Measurements from ENCODE around the gene BCL6B. TPM values are rescaled to one million over a fixed set of nuclear protein-coding genes. Genes with fewer than 3 reads are reported as not detected.

The BCL6B gene
- total RNA-seq, 1 donor from 2014 or later = not detected

DNA sequence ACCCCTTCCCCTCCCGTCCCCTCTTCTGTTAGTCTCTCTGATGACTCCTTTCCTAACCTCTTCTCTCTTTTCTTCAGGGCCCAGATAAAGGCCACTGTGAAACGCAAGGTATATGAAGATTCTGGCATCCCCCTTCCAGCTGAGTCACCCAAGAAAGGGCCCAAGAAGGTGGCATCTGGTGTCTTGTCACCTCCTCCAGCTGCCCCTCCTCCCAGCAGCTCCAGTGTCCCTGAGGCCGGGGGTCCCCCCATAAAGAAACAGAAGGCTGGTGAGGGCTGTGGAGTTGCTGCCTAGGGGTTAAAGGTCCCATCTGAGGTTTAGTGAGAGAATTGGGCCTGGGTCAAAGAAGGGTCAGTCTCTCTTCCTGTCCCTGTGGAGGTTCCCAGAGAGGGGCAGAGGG lies 6.4 kb upstream of the BCL6B start:
- Histone ChIP-seq H3K36me3 (ENCODE audit: insufficient read depth, low read length) (no peaks in the 10 kb centered on the region), H3K9me3 (ENCODE audit: insufficient read depth, low read depth, low read length) (no peaks in the 10 kb centered on the region), H3K9ac (ENCODE audit: low read length) (no peak overlapping the region), H2AFZ (ENCODE audit: low read depth, low read length) (no peak overlapping the region), H3K27ac (ENCODE audit: low read depth, low read length) (no peak overlapping the region), H3K79me2 (ENCODE audit: insufficient read depth, low read length) (peaks cover 25% of the 10 kb centered on the region), H3K27me3 (ENCODE audit: insufficient read depth, low read length) (no peaks in the 10 kb centered on the region), H3K4me2 (ENCODE audit: low read length) (no peak overlapping the region), H3K4me1 (ENCODE audit: insufficient read depth, low read length) (peaks cover 31% of the 10 kb centered on the region), H3K4me3 (ENCODE audit: insufficient read depth, low read depth, low read length) (no peak overlapping the region), H4K20me1 (ENCODE audit: insufficient read depth, low read length) (no peaks in the 10 kb centered on the region)
- Mint-ChIP-seq H3K9me3 (ENCODE audit: unreplicated experiment) (no peaks in the 10 kb centered on the region), H3K27ac (ENCODE audit: unreplicated experiment) (peak overlapping the region; percentile 69), H3K36me3 (ENCODE audit: low read depth, unreplicated experiment) (peaks cover 4% of the 10 kb centered on the region), H3K4me1 (ENCODE audit: low read depth, unreplicated experiment) (peaks cover 24% of the 10 kb centered on the region), H3K4me3 (ENCODE audit: unreplicated experiment) (no peak overlapping the region), H3K27me3 (ENCODE audit: low read depth, unreplicated experiment) (peaks cover 9% of the 10 kb centered on the region)
- FAIRE-seq (no peak), DNase-seq (ENCODE audit: low read depth) (no peak)
- no peak for TF ChIP-seq EZH2 (IDR thresholded peaks at IDR 0.05; ENCODE audit: insufficient read depth, low read length)
- TF ChIP-seq, protein P1, sequence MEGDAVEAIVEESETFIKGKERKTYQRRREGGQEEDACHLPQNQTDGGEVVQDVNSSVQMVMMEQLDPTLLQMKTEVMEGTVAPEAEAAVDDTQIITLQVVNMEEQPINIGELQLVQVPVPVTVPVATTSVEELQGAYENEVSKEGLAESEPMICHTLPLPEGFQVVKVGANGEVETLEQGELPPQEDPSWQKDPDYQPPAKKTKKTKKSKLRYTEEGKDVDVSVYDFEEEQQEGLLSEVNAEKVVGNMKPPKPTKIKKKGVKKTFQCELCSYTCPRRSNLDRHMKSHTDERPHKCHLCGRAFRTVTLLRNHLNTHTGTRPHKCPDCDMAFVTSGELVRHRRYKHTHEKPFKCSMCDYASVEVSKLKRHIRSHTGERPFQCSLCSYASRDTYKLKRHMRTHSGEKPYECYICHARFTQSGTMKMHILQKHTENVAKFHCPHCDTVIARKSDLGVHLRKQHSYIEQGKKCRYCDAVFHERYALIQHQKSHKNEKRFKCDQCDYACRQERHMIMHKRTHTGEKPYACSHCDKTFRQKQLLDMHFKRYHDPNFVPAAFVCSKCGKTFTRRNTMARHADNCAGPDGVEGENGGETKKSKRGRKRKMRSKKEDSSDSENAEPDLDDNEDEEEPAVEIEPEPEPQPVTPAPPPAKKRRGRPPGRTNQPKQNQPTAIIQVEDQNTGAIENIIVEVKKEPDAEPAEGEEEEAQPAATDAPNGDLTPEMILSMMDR (IDR thresholded peaks at IDR 0.05; ENCODE audit: insufficient read depth, low read depth, low read length) = no peak

DNA sequence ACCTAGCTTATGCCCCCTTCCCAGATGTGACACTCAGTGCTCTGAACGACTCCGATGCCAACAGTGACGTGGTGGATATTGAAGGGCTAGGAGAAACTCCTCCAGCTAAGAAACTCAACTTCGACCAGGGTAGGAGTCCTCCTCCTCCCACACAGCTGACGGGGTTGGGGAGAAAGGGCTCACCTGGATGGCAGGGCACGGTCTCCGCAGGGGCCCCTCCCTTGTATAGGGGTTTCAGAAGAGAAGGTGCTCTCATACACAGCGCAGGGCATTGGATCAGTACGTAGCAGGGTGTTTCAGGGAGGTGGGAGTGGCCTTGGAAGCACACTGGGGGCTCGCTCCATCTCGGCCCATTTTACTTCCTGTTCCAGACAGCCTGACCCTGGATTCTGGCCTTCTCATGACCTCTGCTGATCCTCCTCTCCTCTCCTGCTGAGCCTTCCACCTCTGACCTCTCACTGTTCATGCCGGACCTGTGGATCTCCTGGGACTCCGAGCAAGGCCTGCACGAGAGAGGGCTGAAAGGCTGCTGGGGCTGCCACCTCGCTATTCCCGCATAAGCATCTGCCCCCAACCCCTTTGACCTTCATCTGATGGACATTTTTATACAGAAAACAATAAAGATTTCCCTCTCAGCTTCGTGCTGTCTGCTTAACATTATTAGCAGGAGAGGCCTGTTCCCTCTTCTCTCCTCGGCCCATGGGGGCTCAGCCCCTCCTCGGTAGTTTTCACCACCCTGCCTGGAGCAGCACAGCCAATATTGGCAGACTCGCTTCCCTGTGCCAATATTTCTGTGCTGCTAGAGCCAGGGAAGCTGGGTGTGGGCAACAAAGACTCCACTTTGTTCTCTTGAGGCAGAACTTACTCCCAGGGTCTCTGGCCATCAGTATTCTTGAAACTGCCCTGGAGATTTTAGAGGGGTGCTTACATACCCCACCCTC lies 5.7 kb upstream of the BCL6B start:
- Histone ChIP-seq H3K27me3 (ENCODE audit: insufficient read depth, low read length) (no peaks in the 10 kb centered on the region), H3K36me3 (ENCODE audit: insufficient read depth, low read length) (no peaks in the 10 kb centered on the region), H4K20me1 (ENCODE audit: insufficient read depth, low read length) (no peaks in the 10 kb centered on the region), H3K4me1 (ENCODE audit: insufficient read depth, low read length) (peaks cover 27% of the 10 kb centered on the region), H3K9me3 (ENCODE audit: insufficient read depth, low read depth, low read length) (no peaks in the 10 kb centered on the region), H3K9ac (ENCODE audit: low read length) (no peak overlapping the region), H3K4me2 (ENCODE audit: low read length) (no peak overlapping the region), H2AFZ (ENCODE audit: low read depth, low read length) (no peak overlapping the region), H3K27ac (ENCODE audit: low read depth, low read length) (no peak overlapping the region), H3K4me3 (ENCODE audit: insufficient read depth, low read depth, low read length) (no peak overlapping the region), H3K79me2 (ENCODE audit: insufficient read depth, low read length) (peaks cover 18% of the 10 kb centered on the region)
- no peak for DNase-seq (ENCODE audit: low read depth)
- peaks cover 4% of the 10 kb centered on the region for H3K36me3 Mint-ChIP-seq (ENCODE audit: low read depth, unreplicated experiment)
- no peaks in the 10 kb centered on the region for H3K9me3 Mint-ChIP-seq (ENCODE audit: unreplicated experiment)
- H3K27me3 Mint-ChIP-seq (ENCODE audit: low read depth, unreplicated experiment) = peaks cover 12% of the 10 kb centered on the region
- TF ChIP-seq, protein P1 (IDR thresholded peaks at IDR 0.05; ENCODE audit: insufficient read depth, low read depth, low read length) = no peak
- no peak for TF ChIP-seq EZH2 (IDR thresholded peaks at IDR 0.05; ENCODE audit: insufficient read depth, low read length)
- FAIRE-seq = no peak
- no peak overlapping the region for H3K27ac Mint-ChIP-seq (ENCODE audit: unreplicated experiment)
- peak overlapping the region; percentile 30 for H3K4me3 Mint-ChIP-seq (ENCODE audit: unreplicated experiment)
- peaks cover 22% of the 10 kb centered on the region for H3K4me1 Mint-ChIP-seq (ENCODE audit: low read depth, unreplicated experiment)

DNA sequence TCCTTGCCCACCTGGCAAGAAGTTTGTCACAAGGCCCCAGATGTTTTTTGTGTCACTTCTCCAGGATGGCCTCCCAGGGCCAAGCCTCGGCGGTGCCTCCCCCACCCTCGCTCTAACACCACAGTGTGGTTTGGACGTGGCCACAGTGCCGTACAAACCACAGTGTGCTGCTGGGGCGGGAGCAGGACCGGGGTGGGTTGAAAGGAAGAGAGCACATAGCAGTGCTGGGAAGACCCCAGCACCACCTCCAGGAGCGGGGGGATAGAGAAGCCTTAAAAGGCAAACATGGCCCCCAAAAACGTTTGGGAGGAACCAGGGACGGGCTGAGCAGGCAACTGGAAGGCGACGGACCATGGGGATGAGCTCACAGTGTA lies 5.0 kb upstream of the BCL6B start:
- Histone ChIP-seq H3K4me1 (ENCODE audit: insufficient read depth, low read length) (peaks cover 27% of the 10 kb centered on the region), H3K4me3 (ENCODE audit: insufficient read depth, low read depth, low read length) (no peak overlapping the region), H2AFZ (ENCODE audit: low read depth, low read length) (no peak overlapping the region), H3K27ac (ENCODE audit: low read depth, low read length) (no peak overlapping the region), H4K20me1 (ENCODE audit: insufficient read depth, low read length) (no peaks in the 10 kb centered on the region), H3K9me3 (ENCODE audit: insufficient read depth, low read depth, low read length) (no peaks in the 10 kb centered on the region), H3K36me3 (ENCODE audit: insufficient read depth, low read length) (no peaks in the 10 kb centered on the region), H3K9ac (ENCODE audit: low read length) (no peak overlapping the region), H3K27me3 (ENCODE audit: insufficient read depth, low read length) (peaks cover 5% of the 10 kb centered on the region), H3K4me2 (ENCODE audit: low read length) (no peak overlapping the region), H3K79me2 (ENCODE audit: insufficient read depth, low read length) (peaks cover 11% of the 10 kb centered on the region)
- no peak for DNase-seq (ENCODE audit: low read depth)
- peaks cover 22% of the 10 kb centered on the region for H3K4me1 Mint-ChIP-seq (ENCODE audit: low read depth, unreplicated experiment)
- H3K36me3 Mint-ChIP-seq (ENCODE audit: low read depth, unreplicated experiment) = peaks cover 4% of the 10 kb centered on the region
- no peaks in the 10 kb centered on the region for H3K9me3 Mint-ChIP-seq (ENCODE audit: unreplicated experiment)
- TF ChIP-seq EZH2 (IDR thresholded peaks at IDR 0.05; ENCODE audit: insufficient read depth, low read length) = no peak
- TF ChIP-seq, protein P1 (IDR thresholded peaks at IDR 0.05; ENCODE audit: insufficient read depth, low read depth, low read length) = no peak
- no peak overlapping the region for H3K4me3 Mint-ChIP-seq (ENCODE audit: unreplicated experiment)
- peaks cover 19% of the 10 kb centered on the region for H3K27me3 Mint-ChIP-seq (ENCODE audit: low read depth, unreplicated experiment)
- peak overlapping the region; percentile 53 for H3K27ac Mint-ChIP-seq (ENCODE audit: unreplicated experiment)
- FAIRE-seq = no peak

Measured in astrocyte (in vitro differentiated cells and primary cell).